HG03457 (cell line): ENCODE results near the gene TNKS1BP1.
"Not testable (repeated sequence)": the region's sequence is repeated elsewhere in the genome, so short reads cannot be mapped to it uniquely, and the experiment has no call there.

Experiments
- ATAC-seq: cut with Tn5 transposase; IDR thresholded peaks from one replicate; pipeline ENCODE4 v1.9.1; 2021; ENCODE audit warnings: moderate number of reproducible peaks; ENCODE audit not compliant: unreplicated experiment

Gene TNKS1BP1

DNA sequence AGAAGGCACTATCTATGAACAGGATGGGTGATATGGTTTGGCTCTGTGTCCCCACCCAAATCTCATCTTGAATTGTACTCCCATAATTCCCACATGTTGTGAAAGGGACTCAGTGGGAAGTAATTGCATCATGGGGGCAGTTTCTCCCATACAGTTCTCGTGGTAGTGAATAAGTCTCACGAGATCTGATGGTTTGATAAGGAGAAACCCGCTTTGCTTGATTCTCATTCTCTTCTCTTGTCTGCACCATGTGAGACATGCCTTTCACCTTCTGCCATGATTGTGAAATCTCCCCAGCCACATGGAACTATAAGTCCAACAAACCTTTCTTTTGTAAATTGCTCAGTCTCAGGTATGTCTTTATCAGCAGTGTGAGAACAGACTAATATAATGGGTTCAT, 28.5 kb downstream of the TNKS1BP1 start:
- not testable (repeated sequence) for ATAC-seq

DNA sequence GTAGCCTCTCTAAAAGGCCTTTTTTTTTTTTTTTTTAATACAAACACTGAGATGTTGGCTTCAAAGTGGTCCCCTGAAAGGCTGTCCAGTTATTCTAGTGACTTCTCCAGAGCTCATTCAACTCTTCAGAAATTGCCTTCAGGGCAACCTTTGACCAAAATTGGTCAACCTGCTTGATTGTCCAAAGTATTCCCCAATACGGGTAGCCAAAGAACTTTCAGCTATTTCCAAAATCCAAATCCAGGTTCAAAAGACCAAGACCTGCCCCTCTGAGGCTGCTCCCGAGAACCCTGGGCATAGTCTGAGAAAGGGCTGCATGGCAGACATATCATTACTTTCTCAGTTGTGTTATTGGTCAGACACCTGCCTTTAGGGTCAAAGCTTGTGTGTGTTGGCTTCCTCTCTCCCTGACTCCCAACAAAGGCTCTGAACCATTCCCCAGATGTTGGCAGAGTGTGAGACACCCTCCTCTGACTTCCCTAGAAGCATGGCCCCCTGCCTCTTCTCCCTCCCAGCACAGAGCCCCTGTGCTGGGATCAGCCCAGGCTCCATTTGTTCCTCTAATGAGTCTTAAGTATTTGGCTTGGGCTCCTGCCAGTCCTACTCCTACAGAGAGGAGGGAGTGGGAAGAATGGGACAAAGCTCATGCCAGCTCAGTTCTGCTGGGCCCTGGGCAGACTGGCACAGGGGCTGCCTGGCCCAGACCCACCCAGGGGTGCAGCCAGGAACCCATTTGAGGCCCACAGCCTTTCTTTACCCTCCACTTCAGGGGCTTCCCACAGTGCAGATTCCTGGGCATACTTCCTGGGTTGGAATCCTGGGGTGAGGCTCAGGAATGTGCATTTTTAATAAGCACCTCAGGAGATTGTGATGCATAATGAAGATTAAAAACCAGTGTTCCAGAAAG, 30.3 kb downstream of the TNKS1BP1 start:
- ATAC-seq: no peak

GRCh38 chr11:57290288-57290687, 34.5 kb downstream of the TNKS1BP1 start:
- no peak for ATAC-seq

- ATAC-seq: no peak
Observed at GRCh38 chr11:57288771-57289579, 35.8 kb downstream of the TNKS1BP1 start.

DNA sequence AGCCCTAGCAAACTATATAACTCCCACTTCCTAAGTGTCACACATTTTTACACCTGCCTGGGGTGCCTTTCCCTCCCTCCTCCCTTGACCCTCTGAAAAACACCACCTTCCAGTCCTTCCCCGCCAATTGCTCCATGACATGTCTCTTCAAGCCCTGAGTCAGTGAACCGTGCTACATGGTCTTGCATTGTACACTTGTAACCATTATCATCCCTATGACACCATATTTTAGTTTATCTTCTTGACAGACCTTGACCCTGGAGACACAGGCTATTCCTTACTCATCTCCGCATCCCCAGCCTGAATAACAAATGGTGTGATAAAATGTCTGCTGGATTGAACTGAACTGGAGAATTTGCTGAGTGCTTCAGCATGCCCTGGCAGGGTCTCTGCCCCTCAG, 36.9 kb downstream of the TNKS1BP1 start:
- ATAC-seq: no peak

DNA sequence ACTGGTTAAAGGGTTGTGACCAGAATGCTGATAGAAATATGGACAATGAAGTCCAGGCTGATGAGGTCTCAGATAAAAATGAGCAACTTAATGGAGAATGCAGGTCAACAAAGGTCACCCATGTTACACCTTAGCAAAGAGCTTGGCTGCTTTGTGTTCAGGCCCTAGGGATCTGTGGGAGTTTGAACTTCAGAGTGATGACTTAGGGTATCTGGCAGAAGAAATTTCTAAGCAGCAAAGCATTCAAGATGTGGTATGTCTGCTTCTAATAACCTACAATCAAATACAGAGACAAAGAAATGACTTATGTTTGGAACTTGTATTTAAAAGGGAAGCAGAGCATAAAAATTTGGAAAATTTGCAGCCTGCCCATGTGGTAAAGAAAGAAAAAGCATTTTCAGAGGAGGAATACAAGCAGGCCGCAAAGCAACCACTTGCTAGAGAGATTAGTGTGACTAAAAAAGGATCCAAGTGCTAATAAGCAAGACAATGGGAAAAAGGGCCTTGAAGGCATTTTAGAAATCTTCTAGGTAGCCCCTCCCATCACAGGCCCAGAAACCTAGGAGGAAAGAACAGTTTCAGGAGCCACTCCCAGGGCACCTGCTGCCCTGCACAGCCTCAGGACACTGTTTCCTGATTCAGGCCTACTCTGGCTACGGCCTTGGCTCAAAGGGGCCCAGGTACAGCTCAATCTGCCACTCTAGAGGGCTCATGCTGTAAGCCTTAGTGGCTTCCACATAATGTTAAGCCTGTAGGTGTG, 41.3 kb downstream of the TNKS1BP1 start:
- no peak for ATAC-seq

DNA sequence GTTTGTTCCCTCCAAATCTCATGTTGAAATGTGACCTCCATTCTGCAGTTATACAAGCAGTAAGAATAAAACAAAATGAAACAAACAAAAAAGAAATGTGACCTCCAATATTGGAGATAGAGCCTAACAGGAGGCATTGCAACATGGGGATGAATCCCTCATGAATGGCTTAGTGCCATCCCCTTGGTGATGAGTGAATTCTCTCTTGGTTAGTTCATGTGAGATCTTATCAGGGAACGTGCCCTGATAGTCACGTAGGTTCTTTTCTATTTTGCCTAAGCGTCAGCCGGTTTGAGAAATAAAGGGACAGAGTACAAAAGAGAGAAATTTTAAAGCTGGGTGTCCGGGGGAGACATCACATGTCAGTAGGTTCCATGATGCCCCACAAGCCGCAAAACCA, 43.2 kb downstream of the TNKS1BP1 start:
- ATAC-seq: not testable (repeated sequence)

GRCh38 chr11:57279116-57279515, 45.6 kb downstream of the TNKS1BP1 start:
- no peak for ATAC-seq

GRCh38 chr11:57278721-57279095, 46.0 kb downstream of the TNKS1BP1 start:
- no peak for ATAC-seq

GRCh38 chr11:57277845-57278720, 46.7 kb downstream of the TNKS1BP1 start:
- ATAC-seq: no peak

GRCh38 chr11:57276971-57277675, 47.6 kb downstream of the TNKS1BP1 start:
- no peak for ATAC-seq

DNA sequence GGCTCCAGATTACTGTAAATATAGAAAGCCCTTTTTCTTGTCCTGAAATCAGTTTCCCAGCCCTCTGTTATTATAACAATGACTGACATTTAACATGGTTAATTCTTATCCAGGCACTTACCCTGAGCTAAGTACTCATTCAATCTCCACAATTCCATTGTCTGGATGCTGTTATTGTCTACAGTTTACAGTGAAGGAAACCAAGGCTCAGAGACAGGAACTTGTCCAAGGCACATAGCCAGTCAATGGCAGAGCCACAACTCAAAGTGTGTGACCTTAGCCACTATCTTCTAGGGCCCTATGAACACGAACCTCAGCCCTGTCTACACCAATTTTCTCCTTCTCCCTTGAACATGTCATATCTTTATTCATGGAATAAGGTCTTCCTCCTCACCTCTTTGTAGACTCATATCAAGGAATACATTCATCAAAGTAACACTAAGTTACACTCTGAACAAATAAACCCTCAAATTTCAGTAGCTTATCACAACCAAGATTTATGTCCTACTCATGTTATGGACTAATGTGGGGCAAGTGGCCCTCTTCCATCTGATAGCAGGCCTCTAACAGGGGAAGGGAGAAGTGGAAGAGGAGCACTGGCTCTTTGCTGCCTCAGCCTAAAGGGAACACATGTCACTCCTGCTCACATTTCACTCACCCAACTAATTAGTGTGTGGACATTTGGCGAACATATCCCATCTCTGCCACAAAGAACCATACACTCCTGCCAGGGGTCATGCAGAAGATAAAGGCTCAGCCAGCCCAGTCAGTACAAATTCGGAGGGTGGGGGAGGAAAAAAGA, 48.4 kb downstream of the TNKS1BP1 start:
- no peak for ATAC-seq

DNA sequence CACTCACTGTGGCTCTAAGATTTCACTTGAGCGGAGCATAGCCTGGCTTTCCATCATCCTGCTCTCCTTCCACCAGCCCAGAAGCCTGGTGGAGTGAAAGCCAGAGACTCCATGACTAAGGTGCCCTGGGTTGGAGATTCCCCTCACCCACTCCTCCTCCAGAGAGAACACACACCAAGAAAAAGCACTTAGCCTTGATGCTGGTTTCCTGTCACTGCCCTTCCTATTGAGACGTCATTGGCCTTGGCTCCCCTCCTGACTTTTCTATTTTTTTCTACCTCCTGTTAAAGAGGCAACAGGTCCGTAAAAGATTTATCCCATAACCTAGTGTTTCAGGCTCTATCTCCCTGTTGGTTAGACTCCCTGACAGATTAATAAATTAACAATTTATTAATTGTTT, 49.2 kb downstream of the TNKS1BP1 start:
- ATAC-seq: no peak

- no peak for ATAC-seq
Observed at GRCh38 chr11:57274904-57275498, 49.8 kb downstream of the TNKS1BP1 start.

DNA sequence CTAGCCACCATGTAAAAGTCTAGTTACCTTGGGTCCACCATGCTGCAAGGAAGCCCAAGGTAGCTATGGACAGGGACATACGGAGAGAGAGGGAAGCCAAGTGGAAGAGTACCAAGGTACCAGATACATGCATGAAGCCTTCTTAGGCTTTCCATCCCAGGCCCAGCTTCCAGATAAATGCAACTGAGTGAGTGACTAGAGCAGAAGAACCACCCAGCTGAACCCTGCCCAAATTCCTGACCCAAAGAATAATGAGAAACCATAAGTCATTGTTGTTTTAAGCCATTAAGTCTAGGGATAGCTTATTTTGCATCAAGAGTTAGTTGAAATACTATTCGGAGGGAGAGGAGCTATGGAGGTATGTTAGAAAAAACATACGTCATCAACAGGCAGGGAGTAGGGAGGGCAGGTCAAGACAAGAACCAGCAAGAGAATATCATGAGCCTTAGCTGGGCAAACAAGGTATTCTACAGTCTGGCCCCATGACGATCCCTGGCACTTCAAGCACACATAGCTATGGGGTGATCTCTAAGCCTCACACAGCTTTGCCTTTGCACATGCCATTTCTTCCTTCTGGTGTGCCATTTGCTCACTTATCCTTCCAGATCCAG, 51.2 kb downstream of the TNKS1BP1 start:
- no peak for ATAC-seq

DNA sequence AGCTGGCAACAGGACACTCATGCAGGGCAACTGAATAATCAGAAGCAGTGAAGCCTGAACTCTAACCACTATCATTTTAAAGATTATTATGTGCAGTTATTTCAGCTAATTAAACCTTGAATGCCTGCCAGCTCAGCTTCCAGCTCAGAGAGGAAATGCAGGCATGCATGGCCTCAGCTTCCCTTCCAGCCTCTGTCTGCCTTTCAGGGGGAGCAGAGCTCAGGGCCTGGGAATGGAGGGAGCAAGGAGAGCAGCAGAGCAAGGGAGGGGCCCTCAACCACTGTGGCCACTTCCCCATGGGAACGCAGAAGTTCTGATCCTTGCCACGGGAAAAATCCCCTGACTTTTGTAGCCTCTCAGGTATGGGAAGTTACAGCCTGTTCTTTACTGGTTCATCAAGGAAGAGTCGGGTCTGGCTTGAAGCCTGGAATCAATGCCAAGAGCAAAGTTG, 55.2 kb downstream of the TNKS1BP1 start:
- no peak for ATAC-seq

DNA sequence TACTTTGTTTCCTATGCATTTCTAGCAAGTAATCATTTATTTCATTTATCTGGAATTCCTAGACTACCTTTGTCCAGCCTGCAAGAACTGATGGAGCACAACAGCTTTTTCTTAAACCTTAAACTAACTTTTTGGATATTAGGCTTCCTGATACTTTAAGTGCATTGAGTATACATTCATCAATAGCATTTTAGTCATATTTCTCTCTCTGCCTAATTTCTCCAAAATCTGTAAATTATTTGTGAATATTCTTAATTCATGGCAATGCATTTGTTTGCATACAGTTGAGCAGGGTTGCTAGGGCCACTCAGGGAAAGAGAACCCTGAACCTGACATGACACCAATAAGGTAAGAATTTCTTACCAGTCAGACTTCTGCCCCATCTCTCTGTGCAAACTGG, 58.6 kb downstream of the TNKS1BP1 start:
- no peak for ATAC-seq

- ATAC-seq: no peak
Observed at GRCh38 chr11:57263351-57263750, 61.4 kb downstream of the TNKS1BP1 start.
